GM23338 (cell line): ENCODE results near the gene TENM4. TPM values are rescaled to one million over a fixed set of nuclear protein-coding genes. Genes with fewer than 3 reads are reported as not detected.

ENCODE experiments used
- ATAC-seq: fragments of 200-7000 bp; cut with Tn5 transposase; 3 replicates; pipeline ENCODE4 v1.9.1; 2020
- DNase-seq: peaks from one replicate; pipeline ENCODE4 v3.0.0-alpha.2; 2015; ENCODE audit warnings: low spot score
- H2AFZ ChIP-seq: fragments of 200-600 bp; sonication (generic); 2 replicates; pipeline ENCODE4 v1.8.0; 2016; ENCODE audit warnings: antibody characterized with exemption, mild to moderate bottlenecking, moderate library complexity
- H3F3A ChIP-seq: fragments of 200-600 bp; sonication (generic); replicated peaks from 2 replicates; pipeline ENCODE4 v1.8.0; 2017; ENCODE audit warnings: antibody characterized with exemption, mixed run types, low read depth
- H3K27ac ChIP-seq: fragments of 200-600 bp; sonication (generic); 2 replicates; pipeline ENCODE4 v1.6.1; 2016; ENCODE audit warnings: low read depth
- H3K27me3 ChIP-seq: fragments of 200-600 bp; sonication (generic); 2 replicates; pipeline ENCODE4 v1.8.0; 2016; ENCODE audit warnings: mild to moderate bottlenecking, mixed run types, moderate library complexity; ENCODE audit not compliant: insufficient read depth
- H3K36me3 ChIP-seq: fragments of 200-600 bp; sonication (generic); 2 replicates; pipeline ENCODE4 v1.8.0; 2016; ENCODE audit warnings: mild to moderate bottlenecking; ENCODE audit not compliant: insufficient read depth
- H3K4me1 ChIP-seq: fragments of 200-600 bp; sonication (generic); 2 replicates; pipeline ENCODE4 v1.8.0; 2016; ENCODE audit warnings: mild to moderate bottlenecking, moderate library complexity; ENCODE audit not compliant: insufficient read depth
- H3K4me2 ChIP-seq: fragments of 200-600 bp; sonication (generic); 2 replicates; pipeline ENCODE4 v1.7.1; 2017; ENCODE audit warnings: mixed run types
- H3K4me3 ChIP-seq: fragments of 200-600 bp; sonication (generic); 2 replicates; pipeline ENCODE4 v1.6.1; 2016; ENCODE audit warnings: mixed run types
- H3K79me2 ChIP-seq: fragments of 200-600 bp; sonication (generic); replicated peaks from 2 replicates; pipeline ENCODE4 v1.8.0; 2017; ENCODE audit warnings: mild to moderate bottlenecking; ENCODE audit not compliant: insufficient read depth
- H3K9me2 ChIP-seq: fragments of 200-600 bp; sonication (generic); 2 replicates; pipeline ENCODE4 v1.8.0; 2017; ENCODE audit not compliant: insufficient read depth
- H4K20me1 ChIP-seq: fragments of 200-600 bp; sonication (generic); replicated peaks from 2 replicates; pipeline ENCODE4 v1.8.0; 2017; ENCODE audit warnings: mild to moderate bottlenecking; ENCODE audit not compliant: insufficient read depth
- H3K27ac Mint-ChIP-seq: 2 replicates; pipeline ENCODE4 v1.8.0; 2020; ENCODE audit warnings: inconsistent platforms, mild to moderate bottlenecking, moderate library complexity, mixed read lengths
- H3K27me3 Mint-ChIP-seq: 3 replicates; pipeline ENCODE4 v1.8.0; 2022; ENCODE audit warnings: low read depth, mild to moderate bottlenecking, moderate library complexity, mixed read lengths, inconsistent platforms; ENCODE audit not compliant: insufficient read depth, poor library complexity
- H3K36me3 Mint-ChIP-seq: 3 replicates; pipeline ENCODE4 v1.8.0; 2021; ENCODE audit warnings: low read depth, mild to moderate bottlenecking, inconsistent platforms, moderate library complexity, mixed read lengths
- H3K4me1 Mint-ChIP-seq: 3 replicates; pipeline ENCODE4 v1.8.0; 2020; ENCODE audit warnings: mild to moderate bottlenecking, inconsistent platforms, mixed read lengths
- H3K4me3 Mint-ChIP-seq: 3 replicates; pipeline ENCODE4 v1.8.0; 2021; ENCODE audit warnings: moderate library complexity, mild to moderate bottlenecking, inconsistent platforms, mixed read lengths
- H3K9me3 Mint-ChIP-seq: 3 replicates; pipeline ENCODE4 v1.8.0; 2020; ENCODE audit warnings: moderate library complexity, mild to moderate bottlenecking, inconsistent platforms, mixed read lengths
- CREB1 ChIP-seq: fragments of 250-450 bp; sonication (Bioruptor Pico); IDR thresholded peaks from 2 replicates; pipeline ENCODE4 v1.5.0; 2020; ENCODE audit warnings: low read depth, mild to moderate bottlenecking, moderate library complexity
- EZH2phosphoT487 ChIP-seq: fragments of 200-600 bp; sonication (generic); IDR thresholded peaks from one replicate; pipeline ENCODE4 v1.8.1; 2018; ENCODE audit warnings: antibody characterized with exemption; ENCODE audit not compliant: unreplicated experiment
- NANOG ChIP-seq: IDR thresholded peaks from 2 replicates; pipeline ENCODE4 v1.6.1; 2016; ENCODE audit warnings: antibody characterized with exemption, borderline replicate concordance
- REST ChIP-seq: IDR thresholded peaks from one replicate; pipeline ENCODE4 v1.6.1; 2018; ENCODE audit warnings: antibody characterized with exemption; ENCODE audit not compliant: unreplicated experiment
- ZNF331 ChIP-seq: fragments of 250-450 bp; sonication (Bioruptor Pico); IDR thresholded peaks from 2 replicates; pipeline ENCODE4 v1.5.0; 2020; ENCODE audit warnings: low read depth, mild to moderate bottlenecking, moderate library complexity
- ZNF462 ChIP-seq: fragments of 250-450 bp; sonication (Bioruptor Pico); IDR thresholded peaks from 2 replicates; pipeline ENCODE4 v1.5.0; 2020; ENCODE audit warnings: mild to moderate bottlenecking, moderate library complexity
- polyA plus RNA-seq: library from polyadenylated mRNA; unstranded; fragments of >200 nt; fragmentation: Nextera tagmentation; extraction: Ambion mirVana; gene quantifications from 2 replicates; pipeline ENCODE4 v1.2.1, GENCODE V29; 2016
- total RNA-seq: library from RNA; depleted of rRNA; stranded (reverse); fragments of >200 nt; shearing (Covaris generic); gene quantifications from 2 replicates; pipeline ENCODE4 v1.2.3, GENCODE V29; 2014

The TENM4 gene
- total and polyA plus RNA-seq, 2 experiments from 2014 or later = 7.3 TPM

GRCh38 chr11:79033833-79034232 is 407.0 kb downstream of the TENM4 start (continued):
- TF ChIP-seq ZNF462 (CRISPR knock-in tag) = no peak
- TF ChIP-seq NANOG = no peak

- Histone ChIP-seq H4K20me1 (no peaks in the 10 kb centered on the region), H3F3A (no peaks in the 10 kb centered on the region), H3K36me3 (no peaks in the 10 kb centered on the region), H3K27ac (no peak overlapping the region), H3K27me3 (no peaks in the 10 kb centered on the region), H3K4me3 (no peak overlapping the region), H2AFZ (no peak overlapping the region), H3K4me1 (peaks cover 7% of the 10 kb centered on the region; the same call in 1 of the 2 replicates), H3K79me2 (no peaks in the 10 kb centered on the region), H3K4me2 (no peak overlapping the region), H3K9me2 (no peaks in the 10 kb centered on the region)
- no peak overlapping the region for H3K4me3 Mint-ChIP-seq
- no peaks in the 10 kb centered on the region for H3K9me3 Mint-ChIP-seq
- H3K4me1 Mint-ChIP-seq = peaks cover 8% of the 10 kb centered on the region
- ATAC-seq (no peak), DNase-seq (no peak)
- no peaks in the 10 kb centered on the region for H3K36me3 Mint-ChIP-seq
- H3K27me3 Mint-ChIP-seq = no peaks in the 10 kb centered on the region
- no peak overlapping the region for H3K27ac Mint-ChIP-seq
- TF ChIP-seq ZNF462 (CRISPR knock-in tag) = no peak
- TF ChIP-seq EZH2phosphoT487 = no peak
- no peak for TF ChIP-seq CREB1 (CRISPR knock-in tag)
- TF ChIP-seq ZNF331 = no peak
- TF ChIP-seq REST = no peak
Measured at GRCh38 chr11:79030448-79030847, 410.4 kb downstream of the TENM4 start.
